Ascending aorta (tissue), 2 donors: ENCODE measurements around the gene AKT3. TPM values are rescaled to one million over a fixed set of nuclear protein-coding genes. Genes with fewer than 3 reads are reported as not detected.

Source experiments
- DNase-seq, 2 donors: peaks; one replicate each; pipeline ENCODE4 v3.0.0-alpha.2; 2019; ENCODE audit warnings: low spot score in 2 of 2
- H3K27ac ChIP-seq, 2 donors: fragments of 200-600 bp; sonication (generic); one replicate each; pipeline ENCODE4 v1.5.1; 2016 to 2017; ENCODE audit warnings: mild to moderate bottlenecking in 1 of 2
- H3K27me3 ChIP-seq: fragments of 200-600 bp; sonication (generic); one replicate; pipeline ENCODE4 v1.5.1; 2017
- H3K36me3 ChIP-seq, 2 donors: fragments of 200-600 bp; sonication (generic); one replicate each; pipeline ENCODE4 v1.5.1; 2016
- H3K4me1 ChIP-seq, 2 donors: fragments of 200-600 bp; sonication (generic); one replicate each; pipeline ENCODE4 v1.5.1; 2016 to 2017; ENCODE audit warnings: mild to moderate bottlenecking in 1 of 2
- H3K4me3 ChIP-seq, 2 donors: fragments of 200-600 bp; sonication (generic); one replicate each; pipeline ENCODE4 v1.5.1; 2016 to 2017; ENCODE audit warnings: mild to moderate bottlenecking in 1 of 2
- H3K9me3 ChIP-seq, 2 donors: fragments of 200-600 bp; sonication (generic); one replicate each; pipeline ENCODE4 v1.5.1; 2016
- CTCF ChIP-seq, 3 experiments: fragments of 200-600 bp in 2 of 3; fragments of 450-650 bp in 1 of 3; sonication (generic) in 2 of 3; IDR thresholded peaks; one replicate each; pipeline ENCODE4 v1.5.1; 2016 to 2019; ENCODE audit warnings: antibody characterized with exemption in 3 of 3, mild to moderate bottlenecking in 1 of 3, moderate library complexity in 1 of 3
- intact Hi-C: fragments of 100-400 bp; cut with DNase I; formaldehyde crosslinking; loops from one replicate; pipeline ENCODE4 v1.15.1; 2023
- total RNA-seq: library from RNA; depleted of rRNA; stranded (reverse); fragments of >200 nt; gene quantifications from one replicate; pipeline ENCODE4 v1.1.0, GENCODE V29; 2016

The AKT3 gene
- total RNA-seq, 1 donor from 2014 or later, result 38.0 TPM

- intact Hi-C loops, result no loop called here
- H3K27ac ChIP-seq, result peak overlapping the region; percentile 77 to 83
- H3K9me3 ChIP-seq, result no peaks in the 10 kb centered on the region
- no peak for TF ChIP-seq CTCF (IDR thresholded peaks at IDR 0.05)
- DNase-seq, result no peak
- H3K4me3 ChIP-seq, result peak overlapping the region in 1 of 2 donors; percentile 16
- H3K27me3 ChIP-seq, result no peaks in the 10 kb centered on the region
- peaks cover 0 to 9% of the 10 kb centered on the region in 2 donors for H3K4me1 ChIP-seq
- no peaks in the 10 kb centered on the region for H3K36me3 ChIP-seq
Measured at GRCh38 chr1:243495442-243496186, 354.4 kb downstream of the AKT3 start.

- intact Hi-C loops, result no loop called here
- H3K36me3 ChIP-seq, result no peaks in the 10 kb centered on the region
- DNase-seq, result no peak
- no peak overlapping the region for H3K4me3 ChIP-seq
- H3K27me3 ChIP-seq, result no peaks in the 10 kb centered on the region
- H3K9me3 ChIP-seq, result no peaks in the 10 kb centered on the region
- no peak for TF ChIP-seq CTCF (IDR thresholded peaks at IDR 0.05)
- peak overlapping the region; percentile 77 to 83 for H3K27ac ChIP-seq
- H3K4me1 ChIP-seq, result peaks cover 0 to 9% of the 10 kb centered on the region in 2 donors
Measured at GRCh38 chr1:243494741-243495431, 355.2 kb downstream of the AKT3 start.

- H3K27me3 ChIP-seq, result no peaks in the 10 kb centered on the region
- peaks cover 0 to 9% of the 10 kb centered on the region in 2 donors for H3K4me1 ChIP-seq
- no peak overlapping the region for H3K4me3 ChIP-seq
- H3K27ac ChIP-seq, result no peak overlapping the region
- TF ChIP-seq CTCF (IDR thresholded peaks at IDR 0.05), result no peak
- no peaks in the 10 kb centered on the region for H3K9me3 ChIP-seq
- H3K36me3 ChIP-seq, result peaks cover 0 to 7% of the 10 kb centered on the region in 2 donors
- intact Hi-C loops, result no loop called here
- DNase-seq, result no peak
Measured at GRCh38 chr1:243493156-243494129, 356.6 kb downstream of the AKT3 start.

GRCh38 chr1:243490748-243491686 is 359.0 kb downstream of the AKT3 start:
- no peak overlapping the region for H3K27ac ChIP-seq
- no peaks in the 10 kb centered on the region for H3K9me3 ChIP-seq
- H3K36me3 ChIP-seq, result peaks cover 0 to 7% of the 10 kb centered on the region in 2 donors
- peaks cover 0 to 5% of the 10 kb centered on the region in 2 donors for H3K4me1 ChIP-seq
- intact Hi-C loops, result no loop called here
- DNase-seq, result no peak
- H3K27me3 ChIP-seq, result no peaks in the 10 kb centered on the region
- no peak for TF ChIP-seq CTCF (IDR thresholded peaks at IDR 0.05)
- no peak overlapping the region for H3K4me3 ChIP-seq
